A549 (cell line): ENCODE measurements around the gene MMP15. TPM values are rescaled to one million over a fixed set of nuclear protein-coding genes. Genes with fewer than 3 reads are reported as not detected.

Experiments
- ATAC-seq, 2 experiments: fragments of 200-7000 bp in 1 of 2; fragments of >200 bp in 1 of 2; cut with Nextera tagmentation in 1 of 2; cut with Tn5 transposase in 1 of 2; 3 replicates each; pipeline versions ENCODE4 v1.8.0 to v1.9.1; 2018 to 2020; ENCODE audit warnings: mild to moderate bottlenecking in 1 of 2, moderate library complexity in 1 of 2
- CTCF ChIA-PET: fragments of 300-600 bp; sonication (Branson Sonifier 250); formaldehyde crosslinking; extraction: SDS; loops from one replicate; lab custom pipeline; 2021; ENCODE audit warnings: antibody characterized with exemption, inconsistent platforms; lab: Yijun Ruan, JAX
- POLR2A ChIA-PET: fragments of 350-600 bp; formaldehyde crosslinking; extraction: SDS; loops from one replicate; lab custom pipeline; 2021; ENCODE audit warnings: antibody characterized with exemption, inconsistent platforms; lab: Yijun Ruan, JAX
- DNase-seq, 2 experiments: peaks; one replicate each; pipeline versions ENCODE4 v3.0.0 to v3.0.0-alpha.2; 2011 to 2016; ENCODE audit warnings: low read depth in 1 of 2, low spot score in 1 of 2
- FAIRE-seq: peaks from 2 replicates; lab custom pipeline; 2011; peaks lifted over from hg19 to GRCh38; lab: Jason Lieb, UNC
- H3K27ac ChIP-seq, 2 experiments: fragments of >200 bp; sonication (Bioruptor Twin); formaldehyde crosslinking; 3 replicates each; pipeline ENCODE4 v1.5.1; 2016 to 2017
- H3K4me1 ChIP-seq: fragments of >200 bp; sonication (Bioruptor Twin); formaldehyde crosslinking; 3 replicates; pipeline ENCODE4 v1.6.1; 2016
- H3K4me2 ChIP-seq: fragments of >200 bp; sonication (Bioruptor Twin); formaldehyde crosslinking; 3 replicates; pipeline ENCODE4 v1.6.1; 2016
- H3K4me3 ChIP-seq: fragments of >200 bp; sonication (Bioruptor Twin); formaldehyde crosslinking; 3 replicates; pipeline ENCODE4 v1.5.1; 2016
- H3K9me3 ChIP-seq: fragments of >200 bp; sonication (Bioruptor Twin); formaldehyde crosslinking; 3 replicates; pipeline ENCODE4 v1.6.1; 2016
- BHLHE40 ChIP-seq: IDR thresholded peaks from 2 replicates; pipeline ENCODE4 v1.6.1; 2012; ENCODE audit warnings: low read depth, low read length, inconsistent platforms
- CEBPB ChIP-seq, 2 experiments: fragments of >200 bp in 1 of 2; sonication (Bioruptor Twin) in 1 of 2; formaldehyde crosslinking in 1 of 2; IDR thresholded peaks; 2 replicates each; pipeline ENCODE4 v1.6.1; 2012 to 2016
- CTCF ChIP-seq: fragments of >200 bp; sonication (Bioruptor Twin); formaldehyde crosslinking; IDR thresholded peaks from 3 replicates; pipeline ENCODE4 v1.5.1; 2016
- E2F6 ChIP-seq: IDR thresholded peaks from 2 replicates; pipeline ENCODE4 v1.6.1; 2012; ENCODE audit warnings: low read depth, borderline replicate concordance
- EHF ChIP-seq: fragments of 250-450 bp; sonication (Bioruptor Pico); IDR thresholded peaks from 2 replicates; pipeline ENCODE4 v1.5.0; 2020; ENCODE audit warnings: mild to moderate bottlenecking
- ESRRA ChIP-seq: fragments of 150-350 bp; IDR thresholded peaks from 2 replicates; pipeline ENCODE4 v1.6.1; 2014; ENCODE audit warnings: mild to moderate bottlenecking, low read length, borderline replicate concordance
- FOXS1 ChIP-seq: fragments of 250-450 bp; sonication (Bioruptor Pico); IDR thresholded peaks from 2 replicates; pipeline ENCODE4 v1.5.0; 2020; ENCODE audit warnings: mild to moderate bottlenecking, moderate library complexity
- HES2 ChIP-seq: fragments of >200 bp; sonication (Bioruptor Twin); formaldehyde crosslinking; IDR thresholded peaks from 2 replicates; pipeline ENCODE4 v1.6.1; 2016
- HOXB13 ChIP-seq: fragments of 250-450 bp; sonication (Bioruptor Pico); IDR thresholded peaks from 2 replicates; pipeline ENCODE4 v1.5.0; 2020; ENCODE audit warnings: low read depth, mild to moderate bottlenecking, moderate library complexity
- JUN ChIP-seq, 2 experiments: fragments of >200 bp; sonication (Bioruptor Twin); formaldehyde crosslinking; IDR thresholded peaks; 2 replicates in 1 of 2; 3 replicates in 1 of 2; pipeline ENCODE4 v1.6.1; 2016 to 2017
- KDM5A ChIP-seq: fragments of 200-600 bp; sonication (generic); IDR thresholded peaks from 2 replicates; pipeline ENCODE4 v1.6.1; 2016; ENCODE audit warnings: antibody characterized with exemption, mild to moderate bottlenecking
- MAX ChIP-seq: IDR thresholded peaks from 2 replicates; pipeline ENCODE4 v1.6.1; 2012
- MYC ChIP-seq: IDR thresholded peaks from 2 replicates; pipeline ENCODE4 v1.6.1; 2012; ENCODE audit warnings: mild to moderate bottlenecking, inconsistent platforms, low read length, improper control_type of control experiment, borderline replicate concordance
- NFE2L2 ChIP-seq: fragments of 150-350 bp; conservative IDR thresholded peaks from 2 replicates; pipeline ENCODE4 v1.6.1; 2014; ENCODE audit warnings: low read length
- NPAS2 ChIP-seq: fragments of 250-450 bp; sonication (Bioruptor Pico); IDR thresholded peaks from 2 replicates; pipeline ENCODE4 v1.8.0; 2022; ENCODE audit warnings: mild to moderate bottlenecking, moderate library complexity, borderline replicate concordance
- PBX3 ChIP-seq: IDR thresholded peaks from 2 replicates; pipeline ENCODE4 v1.6.1; 2012
- PHF8 ChIP-seq: fragments of 200-600 bp; sonication (generic); IDR thresholded peaks from 2 replicates; pipeline ENCODE4 v1.6.1; 2016; ENCODE audit warnings: low read depth, mild to moderate bottlenecking, antibody characterized with exemption, moderate library complexity, borderline replicate concordance
- POLR2A ChIP-seq: IDR thresholded peaks from 2 replicates; pipeline ENCODE4 v1.6.1; 2012; ENCODE audit warnings: mild to moderate bottlenecking, low read length
- RAD21 ChIP-seq, 2 experiments: fragments of >200 bp in 1 of 2; sonication (Bioruptor Twin) in 1 of 2; formaldehyde crosslinking in 1 of 2; IDR thresholded peaks in 1 of 2; conservative IDR thresholded peaks in 1 of 2; 2 replicates in 1 of 2; 3 replicates in 1 of 2; pipeline ENCODE4 v1.6.1; 2012 to 2018; ENCODE audit warnings: inconsistent platforms in 1 of 2
- SMC3 ChIP-seq: fragments of >200 bp; sonication (Bioruptor Twin); formaldehyde crosslinking; IDR thresholded peaks from 3 replicates; pipeline ENCODE4 v1.6.1; 2018; ENCODE audit warnings: inconsistent platforms
- TP53 ChIP-seq: fragments of 250-450 bp; sonication (Bioruptor Pico); IDR thresholded peaks from 2 replicates; pipeline ENCODE4 v1.5.0; 2021; ENCODE audit warnings: mild to moderate bottlenecking, moderate library complexity
- USF2 ChIP-seq: fragments of 450-650 bp; IDR thresholded peaks from 2 replicates; pipeline ENCODE4 v1.6.1; 2014; ENCODE audit warnings: antibody characterized with exemption
- WGBS: methylation state at CpG from one replicate; pipeline ENCODE4 v1.1.6; 2017; ENCODE audit errors: missing lambda C conversion rate; 5-methylcytosine and 5-hydroxymethylcytosine counted together
- polyA plus RNA-seq, 4 experiments: library from polyadenylated mRNA; depleted of rRNA in 3 of 4; stranded (reverse); fragments of >200 nt; fragmentation: RNase III in 1 of 4; extraction: RNeasy Plus Mini Kit Qiagen cat#74134 plus additional on column Dnase treatment in 1 of 4; gene quantifications; 2 replicates in 3 of 4; 3 replicates in 1 of 4; pipeline ENCODE4 v1.2.3, GENCODE V29; 2011 to 2017

The MMP15 gene
- polyA plus RNA-seq, 2 of the 4 experiments (the other 2 are of a cell fraction): 4.3 to 11.2 TPM

- FAIRE-seq (peak; percentile 39), ATAC-seq (peak; percentile 84 to 93), DNase-seq (peak; percentile 91 to 97)
- H3K4me3 ChIP-seq: peak within 1 kb of the TSS; percentile 99
- peaks cover 41% of the 10 kb centered on the region for H3K4me1 ChIP-seq
- ChIA-PET POLR2A (interaction anchor here (0.6 to 1.4 kb wide), 5 partner anchors 11 to 209 kb away, joined by 3 to 6 read pairs (median 4); no protein-coding TSS in a partner anchor), CTCF (interaction anchor here (0.6 to 12.6 kb wide), 29 partner anchors 11 to 425 kb away, joined by 3 to 160 read pairs (median 4); no protein-coding TSS in a partner anchor)
- no peaks in the 10 kb centered on the region for H3K9me3 ChIP-seq
- H3K27ac ChIP-seq: peak within 1 kb of the TSS; percentile 98
- 1% methylated on average over 43 of the region's 81 CpGs for WGBS
- TF ChIP-seq KDM5A (no peak), TP53 (CRISPR knock-in tag) (peak; percentile 72; the same call in 1 of the 2 replicates), NPAS2 (peak; percentile 52; the same call in 1 of the 2 replicates), MAX (peak; percentile 65), FOXS1 (CRISPR knock-in tag) (no peak), SMC3 (peak; percentile 89), CEBPB (IDR thresholded peaks at IDR 0.05) (no peak), RAD21 (conservative IDR thresholded peaks at IDR 0.05 in 1 of 2, IDR thresholded peaks at IDR 0.05 in 1 of 2) (peak; percentile 48 to 89; a peak in 4 of 5 replicates), BHLHE40 (peak; percentile 25; the same call in 1 of the 2 replicates), E2F6 (peak; percentile 29; the same call in 1 of the 2 replicates), USF2 (no peak), CTCF (peak; percentile 77), POLR2A (peak; percentile 90), HES2 (no peak), PHF8 (peak; percentile 47; the same call in 1 of the 2 replicates), JUN (IDR thresholded peaks at IDR 0.05) (peak in 1 of 2 experiments; percentile 61; a peak in 4 of 5 replicates)
- TF ChIP-seq, all 56 proteins: peak for 11
- H3K4me2 ChIP-seq: peak within 1 kb of the TSS; percentile 100
Measured at GRCh38 chr16:58000706-58001676, 24.6 kb upstream of the MMP15 start, which contains the start of gene USB1. Gene USB1, plus strand, starts transcription at chr16:58001407. Its CDS starts 77 bp downstream, at chr16:58001484.

- 39% methylated on average over 10 of the region's 10 CpGs for WGBS
- ATAC-seq (peak in 1 of 2 experiments; percentile 3; a peak in 3 of 6 replicates), FAIRE-seq (no peak), DNase-seq (no peak)
- TF ChIP-seq RAD21 (conservative IDR thresholded peaks at IDR 0.05 in 1 of 2, IDR thresholded peaks at IDR 0.05 in 1 of 2): no peak
- no peak for TF ChIP-seq PHF8
- no peak for TF ChIP-seq NFE2L2
- no peak for TF ChIP-seq EHF
- no peak for TF ChIP-seq PBX3
- TF ChIP-seq HOXB13 (CRISPR knock-in tag): no peak
- TF ChIP-seq ESRRA: no peak
- no peak for TF ChIP-seq MAX
- TF ChIP-seq MYC: no peak
- no peak for TF ChIP-seq HES2
- peak overlapping the region; percentile 100 for H3K4me2 ChIP-seq
- H3K9me3 ChIP-seq: 0 out of 3 replicates have a peak, but pooled peaks cover 3% of the 10 kb centered on the region
- CTCF ChIA-PET: interaction anchor here (0.8 to 12.6 kb wide), 21 partner anchors 11 to 426 kb away, joined by 3 to 160 read pairs (median 6); no protein-coding TSS in a partner anchor
- peaks cover 41% of the 10 kb centered on the region for H3K4me1 ChIP-seq
- H3K27ac ChIP-seq: peak overlapping the region; percentile 98
- peak overlapping the region; percentile 99 for H3K4me3 ChIP-seq
- POLR2A ChIA-PET: interaction anchor here (0.5 to 1.4 kb wide), 6 partner anchors 12 to 355 kb away, joined by 3 to 6 read pairs (median 4); no protein-coding TSS in a partner anchor
Measured at GRCh38 chr16:58001781-58002415, 23.7 kb upstream of the MMP15 start.
